ENCODE results near the gene ADRM1.

The ADRM1 gene

DNA sequence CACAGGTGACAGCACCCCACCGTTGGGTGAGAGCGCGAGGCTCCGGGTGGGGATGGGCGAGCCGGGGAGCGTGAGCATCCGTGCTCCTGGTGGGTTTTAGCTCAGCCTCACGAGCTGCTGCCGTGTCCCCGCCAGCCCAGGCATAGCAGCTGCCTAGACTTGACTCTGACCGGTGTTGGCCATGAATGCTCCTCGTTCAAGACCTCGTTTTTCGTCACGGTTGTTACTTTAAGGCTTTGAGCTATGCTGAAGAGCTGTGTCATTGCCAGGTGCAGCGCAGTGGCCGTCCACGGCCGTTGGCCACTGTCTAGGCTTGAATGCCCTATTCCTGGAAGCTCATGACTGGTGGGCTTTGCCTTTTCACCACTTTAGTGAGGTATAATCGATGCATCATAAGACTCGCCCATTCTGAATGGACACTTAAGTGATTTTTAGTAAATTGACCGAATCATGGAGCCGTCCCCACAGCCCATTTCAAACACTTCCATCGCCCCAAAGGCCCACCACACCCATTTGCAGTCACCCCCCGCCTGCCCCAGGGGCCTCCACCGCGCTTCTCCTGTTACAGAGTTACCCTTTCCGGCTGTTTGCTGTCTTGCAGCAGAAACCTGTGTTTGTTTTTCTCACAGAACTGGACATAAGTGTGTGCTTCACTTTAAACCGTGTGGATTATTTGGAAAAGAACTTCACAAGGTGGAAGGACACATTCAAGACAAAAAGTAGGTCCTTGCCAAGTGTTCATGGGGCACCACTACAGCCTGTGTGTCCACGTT lies 21.4 kb upstream of the ADRM1 start:
- DNase-seq (ENCODE audit: low spot score): no peak

DNA sequence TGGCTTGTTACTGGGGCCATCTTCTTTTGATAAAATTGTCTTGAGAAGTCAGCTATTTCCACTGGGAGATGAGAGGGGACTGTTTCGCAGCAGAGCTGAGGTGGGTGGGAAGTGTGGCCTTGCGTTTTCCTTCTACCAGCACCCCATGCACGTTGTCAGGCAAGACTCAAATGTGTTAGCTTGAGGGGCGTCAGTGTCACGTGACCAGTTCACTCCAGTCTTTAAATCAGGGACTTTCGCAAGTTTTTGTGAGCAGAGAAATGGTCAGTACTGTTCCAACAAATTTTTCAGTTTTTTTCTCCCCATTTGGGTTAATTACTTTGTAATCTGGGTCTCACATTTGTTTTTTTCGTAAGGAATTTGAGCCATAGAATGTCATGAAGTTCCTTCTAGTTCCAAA lies 20.7 kb upstream of the ADRM1 start:
- no peak for DNase-seq (ENCODE audit: low spot score)

DNA sequence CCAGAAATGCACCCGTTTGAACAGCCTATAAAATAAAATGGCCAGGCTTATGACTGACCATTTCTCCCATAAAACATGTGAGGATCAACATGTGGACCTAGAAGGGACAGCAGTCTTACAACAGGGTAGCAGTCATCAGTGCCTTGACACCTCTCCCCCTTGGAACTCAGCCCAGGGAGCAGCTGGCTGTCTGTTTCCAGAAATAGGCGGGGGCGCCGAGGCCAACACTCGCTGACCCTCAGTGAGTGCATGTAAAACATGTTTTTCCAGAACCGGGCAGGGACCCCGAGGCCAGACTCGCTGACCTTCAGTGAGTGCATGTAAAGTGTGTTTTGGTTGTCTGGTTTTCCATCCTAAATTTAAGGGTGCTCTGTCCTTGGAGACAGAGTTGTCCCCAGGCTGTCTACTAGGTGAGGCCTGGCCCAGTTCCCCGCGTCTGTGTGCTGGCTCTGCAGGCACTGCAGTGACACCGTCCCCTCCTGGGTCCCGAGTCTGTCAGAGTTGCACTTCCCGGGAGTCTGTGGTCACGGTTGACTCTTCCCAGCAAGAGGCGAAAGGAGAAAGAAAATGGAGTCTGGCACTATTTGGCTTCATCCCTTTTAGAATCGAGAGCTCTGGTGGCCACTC lies 19.8 kb upstream of the ADRM1 start:
- DNase-seq (ENCODE audit: low spot score): no peak

DNA sequence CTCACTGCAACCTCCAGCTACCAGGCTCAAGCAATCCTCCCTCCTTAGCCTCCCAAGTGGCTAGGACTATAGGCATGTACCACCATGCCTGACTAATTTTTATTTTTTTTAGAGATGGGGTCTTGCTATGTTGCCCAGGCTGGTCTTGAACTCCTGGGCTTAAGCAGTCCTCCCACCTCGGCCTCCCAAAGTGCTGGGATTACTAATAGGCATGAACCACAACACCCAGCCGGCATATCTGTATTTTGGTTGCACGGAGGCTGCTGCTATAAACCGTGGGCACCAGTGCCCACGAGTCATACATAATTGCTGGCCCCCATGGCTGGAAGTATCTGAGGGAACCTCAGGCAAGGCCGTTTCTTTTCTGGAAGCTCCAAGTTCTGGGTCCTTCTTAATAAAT lies 18.3 kb upstream of the ADRM1 start:
- DNase-seq (ENCODE audit: low spot score): no peak

DNA sequence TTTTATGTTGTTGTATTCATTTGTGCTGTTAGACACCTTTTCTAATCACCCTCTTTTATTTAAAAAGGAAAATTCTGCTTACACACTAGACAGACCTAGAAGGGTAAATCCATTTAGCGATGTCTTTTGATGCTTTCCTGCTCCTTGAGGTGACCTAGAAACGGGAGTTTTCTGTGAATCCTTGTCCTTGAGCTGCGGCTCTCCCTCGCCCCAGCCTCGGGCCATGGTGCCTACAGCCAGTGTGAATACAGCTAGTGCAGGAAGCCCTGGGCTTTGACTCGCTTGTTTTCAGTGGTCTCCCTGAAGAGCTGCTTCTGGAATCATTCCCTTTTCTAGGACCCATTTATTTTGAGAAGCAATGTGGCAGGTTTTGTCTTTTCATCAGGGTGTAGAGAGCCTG lies 17.6 kb upstream of the ADRM1 start:
- DNase-seq (ENCODE audit: low spot score): no peak

DNA sequence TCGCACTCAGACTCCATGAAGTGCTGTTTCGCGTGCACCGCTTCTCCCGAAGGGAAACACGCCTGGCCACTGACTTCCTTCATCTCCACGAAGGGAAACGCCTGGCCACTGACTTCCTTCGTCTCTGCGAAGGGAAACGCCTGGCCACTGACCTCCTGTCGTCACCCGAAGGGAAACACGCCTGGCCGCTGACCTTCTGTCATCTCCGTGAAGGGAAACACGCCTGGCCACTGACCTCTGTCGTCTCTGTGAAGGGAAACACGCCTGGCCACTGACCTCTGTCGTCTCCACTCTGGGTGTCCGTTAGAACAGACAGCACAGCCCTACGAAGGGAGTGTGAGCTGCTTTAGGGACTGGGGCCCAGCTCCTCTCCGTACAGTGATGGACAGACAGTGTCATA lies 17.1 kb upstream of the ADRM1 start:
- DNase-seq (ENCODE audit: low spot score): no peak

DNA sequence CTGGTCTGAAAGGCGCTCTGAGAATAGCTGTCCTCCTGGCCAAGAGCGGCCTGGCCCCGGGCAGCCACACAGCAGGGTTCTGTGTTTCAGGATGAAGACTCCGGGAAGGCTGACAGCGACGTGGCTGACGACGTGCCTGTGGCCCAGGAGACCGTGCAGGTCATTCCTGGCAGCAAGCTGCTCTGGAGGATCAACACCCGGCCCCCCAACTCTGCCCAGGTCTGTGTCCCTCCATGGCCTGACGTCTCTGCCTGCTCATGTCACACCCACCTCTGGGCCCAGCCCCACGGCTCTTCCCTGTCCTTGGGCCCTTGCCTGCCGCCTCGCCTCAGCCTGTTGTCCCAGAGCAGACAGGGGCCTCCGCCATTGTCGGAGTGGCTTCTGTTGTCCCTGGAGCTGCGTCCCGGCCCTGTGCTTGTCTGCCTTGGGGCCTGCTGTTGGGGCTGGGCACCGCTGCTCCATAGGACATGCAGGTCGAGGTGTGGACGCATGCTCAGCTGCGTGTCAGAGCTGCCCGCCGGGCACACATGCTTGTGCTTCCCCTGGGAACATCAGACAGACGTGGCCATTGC lies 16.2 kb upstream of the ADRM1 start:
- no peak for DNase-seq (ENCODE audit: low spot score)

DNA sequence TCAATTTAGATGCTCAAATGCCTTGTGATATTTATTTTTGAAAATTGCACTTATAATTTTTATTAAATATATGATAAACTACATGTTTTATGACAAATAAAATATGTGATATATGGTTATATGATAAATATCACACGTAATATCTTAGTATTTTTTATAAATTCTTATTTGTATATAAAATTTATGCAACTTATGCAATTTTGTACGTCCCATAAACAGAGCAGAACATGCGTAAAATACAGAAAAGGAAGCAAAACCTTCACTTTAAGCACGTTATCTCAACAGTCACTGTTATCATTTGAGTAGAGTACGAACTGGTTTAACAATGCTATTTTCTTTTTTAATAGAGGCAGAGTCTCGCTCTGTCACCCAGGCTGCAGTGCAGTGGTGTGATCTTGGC lies 15.7 kb upstream of the ADRM1 start:
- DNase-seq (ENCODE audit: low spot score): no peak

DNA sequence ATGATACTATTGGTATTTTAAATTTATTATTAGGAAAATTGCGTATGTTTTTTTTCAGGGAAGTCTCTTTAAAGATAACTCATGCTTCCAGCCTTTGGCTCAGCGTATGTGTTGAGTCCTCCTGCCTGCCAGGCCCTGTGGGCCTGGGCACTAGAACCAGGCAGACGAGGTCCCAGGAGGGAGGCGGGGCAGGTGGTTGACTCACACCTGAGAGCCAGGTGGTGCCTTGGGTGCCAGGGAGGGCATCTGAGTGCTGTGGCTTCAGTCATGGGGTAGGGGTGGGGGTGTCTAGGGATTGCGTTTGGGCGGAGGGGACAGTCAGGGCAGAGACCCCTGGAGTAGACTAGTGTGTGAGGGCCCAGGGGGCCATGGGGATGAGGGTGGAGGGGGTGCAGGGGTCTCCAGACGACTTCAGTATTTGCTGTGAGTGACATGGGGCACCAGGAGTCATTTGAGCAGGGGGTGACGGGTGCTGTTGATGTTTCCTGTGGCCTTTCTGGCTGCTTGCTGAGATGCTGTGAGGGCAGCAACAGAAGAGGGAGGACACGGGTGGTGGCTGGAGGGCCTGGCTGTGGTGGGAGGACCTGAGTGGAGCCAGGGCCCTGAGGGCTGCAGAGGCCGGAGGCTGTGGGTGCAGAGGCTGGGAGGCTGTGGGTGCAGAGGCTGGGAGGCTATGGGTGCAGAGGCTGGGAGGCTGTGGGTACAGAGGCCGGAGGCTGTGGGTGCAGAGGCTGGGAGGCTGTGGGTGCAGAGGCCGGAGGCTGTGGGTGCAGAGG lies 14.8 kb upstream of the ADRM1 start:
- DNase-seq (ENCODE audit: low spot score): no peak

DNA sequence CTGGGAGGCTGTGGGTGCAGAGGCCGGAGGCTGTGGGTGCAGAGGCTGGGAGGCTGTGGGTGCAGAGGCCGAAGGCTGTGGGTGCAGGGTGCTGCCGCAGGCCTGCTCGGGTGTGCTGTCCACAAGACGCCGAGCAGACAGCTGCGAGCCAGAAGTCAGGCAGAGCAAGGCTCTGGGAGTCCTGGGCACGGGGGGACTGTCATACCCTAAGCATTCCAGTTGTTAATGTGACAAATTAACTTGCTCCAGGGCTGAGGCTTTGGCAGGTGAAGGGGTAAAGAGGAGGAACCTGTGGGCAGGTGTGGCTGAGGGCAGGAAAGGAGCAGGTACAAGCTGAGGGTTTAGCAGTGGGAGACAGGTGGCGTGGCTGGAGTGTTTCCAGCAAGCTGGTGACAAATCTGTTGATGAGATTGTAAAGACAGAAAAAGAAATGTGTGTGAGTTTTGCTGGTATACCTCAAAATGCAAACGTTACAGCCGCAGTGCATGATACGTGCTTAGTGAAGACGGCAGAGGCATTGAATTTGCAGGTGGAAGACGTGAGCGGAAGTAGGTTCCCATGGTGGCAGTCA lies 14.2 kb upstream of the ADRM1 start:
- no peak for DNase-seq (ENCODE audit: low spot score)

DNA sequence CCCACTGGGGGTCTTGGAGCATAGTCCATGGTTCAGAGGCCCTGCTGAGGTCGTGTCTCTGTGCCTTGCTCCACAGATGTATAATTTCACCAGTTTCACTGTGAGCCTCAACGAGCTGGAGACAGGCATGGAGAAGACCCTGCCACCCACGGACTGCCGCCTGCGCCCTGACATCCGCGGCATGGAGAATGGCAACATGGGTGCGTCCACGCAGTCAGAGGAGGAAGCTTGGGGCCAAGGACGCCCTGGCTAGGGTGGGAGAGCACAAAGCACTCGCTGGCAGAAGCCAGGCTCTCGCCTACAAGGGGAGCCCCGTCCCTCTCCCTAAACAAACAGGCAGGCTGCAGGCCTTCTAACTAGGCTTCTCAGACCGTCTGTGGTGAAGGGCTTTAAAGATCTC lies 13.7 kb upstream of the ADRM1 start:
- DNase-seq (ENCODE audit: low spot score): no peak

DNA sequence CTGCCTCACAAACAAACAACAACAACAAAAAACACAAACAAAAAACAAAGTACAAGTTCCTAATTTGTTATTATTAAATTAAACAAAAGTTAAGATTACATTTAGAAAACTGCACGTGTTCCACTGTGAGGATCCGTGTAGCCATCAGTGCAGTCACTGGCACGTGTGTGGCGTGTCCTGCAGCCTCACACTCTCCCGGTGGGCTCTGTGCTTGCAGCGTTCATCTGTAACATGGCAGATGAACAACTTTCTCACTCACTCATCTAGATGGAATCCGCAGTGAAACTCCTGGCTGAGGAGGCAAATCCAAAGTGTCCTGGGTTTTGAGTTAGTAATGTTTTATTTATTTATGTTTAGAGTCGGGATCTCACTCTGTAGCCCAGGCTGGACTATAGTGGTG lies 12.9 kb upstream of the ADRM1 start:
- DNase-seq (ENCODE audit: low spot score): no peak

DNA sequence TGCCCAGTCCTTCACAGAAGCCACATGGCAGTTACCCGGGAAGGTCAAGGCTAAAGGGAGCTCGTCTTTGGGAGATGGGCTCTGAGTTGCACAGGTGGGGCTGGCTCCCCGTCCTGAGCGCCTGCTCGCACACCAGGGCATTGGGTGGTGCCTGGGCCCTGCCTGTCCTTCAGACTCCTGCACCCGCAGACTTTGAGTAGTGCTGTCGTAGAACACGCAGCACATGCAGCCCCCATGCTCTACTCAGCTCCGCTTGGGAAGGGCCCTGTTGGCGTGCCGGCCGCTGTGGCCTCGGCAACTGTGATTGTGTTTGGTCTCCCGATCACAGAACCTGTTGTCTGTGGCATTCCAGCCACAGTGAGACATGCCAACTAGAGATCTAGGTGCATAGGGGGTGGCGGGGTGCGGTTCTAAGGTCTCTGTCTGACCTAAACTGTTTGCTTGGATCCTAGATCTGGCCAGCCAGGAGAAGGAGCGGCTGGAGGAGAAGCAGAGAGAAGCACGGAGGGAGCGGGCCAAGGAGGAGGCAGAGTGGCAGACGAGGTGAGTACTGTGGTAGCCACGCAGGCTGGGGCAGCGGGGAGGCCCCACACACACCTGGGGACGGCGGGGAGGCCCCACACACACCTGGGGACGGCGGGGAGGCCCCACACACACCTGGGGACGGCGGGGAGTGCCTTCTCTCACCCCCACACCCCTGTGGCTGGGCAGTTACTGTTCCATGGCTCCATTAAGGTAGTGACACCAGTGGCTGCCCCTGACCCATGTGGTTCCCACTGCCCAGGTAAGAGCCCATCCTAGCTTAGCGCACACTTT lies 11.3 kb upstream of the ADRM1 start:
- no peak for DNase-seq (ENCODE audit: low spot score)

DNA sequence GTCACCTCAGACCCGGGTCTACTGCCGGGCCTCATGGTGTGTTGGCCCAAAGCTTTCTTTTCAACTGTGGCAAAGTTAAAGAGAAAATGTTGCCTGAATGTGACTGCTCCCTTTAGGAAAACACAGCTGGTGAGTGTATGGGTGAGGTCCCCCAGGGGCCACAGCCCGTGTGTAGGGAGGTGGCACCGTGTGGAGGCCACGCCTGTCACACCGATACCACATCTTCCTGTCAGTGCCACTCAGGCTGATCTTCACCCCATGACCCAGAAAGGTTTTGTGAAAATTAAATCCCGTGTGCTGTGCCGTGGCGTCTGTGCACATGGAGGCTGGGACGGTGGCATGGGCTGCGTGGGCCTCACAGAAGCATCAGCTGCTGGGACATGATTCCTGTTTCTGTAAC lies 10.7 kb upstream of the ADRM1 start:
- no peak for DNase-seq (ENCODE audit: low spot score)

DNA sequence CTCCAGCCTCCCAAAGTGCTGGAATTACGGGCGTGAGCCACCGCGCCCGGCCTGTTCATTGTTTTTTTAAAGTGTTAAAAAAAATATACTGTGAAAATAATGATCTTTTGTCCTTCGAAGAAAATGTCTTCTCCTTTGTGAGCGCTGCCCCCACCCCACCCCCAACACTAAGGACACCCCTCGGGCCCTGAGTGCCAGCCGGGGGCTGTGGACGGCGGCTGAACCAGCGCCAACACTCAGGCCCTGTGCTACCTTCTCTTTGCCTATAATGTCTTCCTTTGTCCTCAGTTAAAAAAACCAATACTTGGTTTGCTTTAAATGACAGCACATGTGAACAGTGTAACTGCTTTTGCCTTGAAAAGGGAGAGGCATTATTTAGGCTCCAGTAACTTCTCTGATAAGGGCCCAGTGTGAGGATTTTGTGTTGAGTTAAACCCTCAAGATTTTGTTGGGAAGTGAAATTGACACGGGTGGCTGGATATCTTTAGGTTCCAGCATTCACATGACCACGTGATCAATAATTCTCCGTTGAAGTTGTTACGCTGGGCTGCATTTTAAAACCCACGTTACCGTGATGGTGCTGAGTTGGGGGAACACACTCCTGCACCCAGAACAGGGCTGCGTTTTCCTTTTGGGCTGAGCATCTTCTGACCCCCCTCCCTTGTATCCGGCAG lies 9.5 kb upstream of the ADRM1 start:
- DNase-seq (ENCODE audit: low spot score): no peak

DNA sequence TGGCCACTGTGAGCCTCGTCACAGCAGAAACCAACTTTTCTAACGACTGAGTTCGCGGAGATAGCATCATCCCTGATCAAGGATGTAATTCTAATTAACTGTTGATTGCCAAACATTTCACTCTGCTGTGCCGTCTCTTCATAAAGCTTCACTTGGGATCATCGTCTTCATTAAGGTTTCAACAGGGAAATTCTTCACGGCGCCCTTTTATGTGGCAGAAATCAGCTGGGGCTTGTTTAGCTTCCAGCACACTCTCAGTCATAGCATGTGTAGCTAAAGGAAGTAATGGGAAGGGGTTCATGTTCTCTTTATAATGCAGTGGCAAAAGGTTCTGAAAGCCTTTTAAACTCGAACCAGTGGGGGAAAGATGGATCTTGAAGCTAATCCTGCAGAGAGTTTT lies 8.9 kb upstream of the ADRM1 start:
- DNase-seq (ENCODE audit: low spot score): no peak

DNA sequence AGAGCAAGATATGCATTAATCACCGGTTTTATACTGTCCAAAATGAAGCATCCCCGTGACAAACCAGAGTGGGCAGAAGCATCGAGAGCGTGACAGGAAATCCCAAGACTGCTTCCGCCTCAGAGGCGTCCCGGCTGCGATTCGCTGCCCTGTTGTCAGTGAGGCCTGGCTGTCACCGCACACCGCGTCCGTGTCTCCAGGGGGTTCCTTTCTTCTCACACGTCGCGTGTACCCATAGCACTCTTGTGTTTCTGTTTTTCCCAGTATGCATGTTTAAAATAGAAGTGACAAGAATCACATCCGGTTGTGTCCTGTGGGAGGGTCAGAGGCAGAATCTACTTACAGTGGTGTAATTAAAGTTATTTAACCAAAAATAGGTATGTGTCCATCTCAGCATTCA lies 8.3 kb upstream of the ADRM1 start:
- DNase-seq (ENCODE audit: low spot score): no peak

DNA sequence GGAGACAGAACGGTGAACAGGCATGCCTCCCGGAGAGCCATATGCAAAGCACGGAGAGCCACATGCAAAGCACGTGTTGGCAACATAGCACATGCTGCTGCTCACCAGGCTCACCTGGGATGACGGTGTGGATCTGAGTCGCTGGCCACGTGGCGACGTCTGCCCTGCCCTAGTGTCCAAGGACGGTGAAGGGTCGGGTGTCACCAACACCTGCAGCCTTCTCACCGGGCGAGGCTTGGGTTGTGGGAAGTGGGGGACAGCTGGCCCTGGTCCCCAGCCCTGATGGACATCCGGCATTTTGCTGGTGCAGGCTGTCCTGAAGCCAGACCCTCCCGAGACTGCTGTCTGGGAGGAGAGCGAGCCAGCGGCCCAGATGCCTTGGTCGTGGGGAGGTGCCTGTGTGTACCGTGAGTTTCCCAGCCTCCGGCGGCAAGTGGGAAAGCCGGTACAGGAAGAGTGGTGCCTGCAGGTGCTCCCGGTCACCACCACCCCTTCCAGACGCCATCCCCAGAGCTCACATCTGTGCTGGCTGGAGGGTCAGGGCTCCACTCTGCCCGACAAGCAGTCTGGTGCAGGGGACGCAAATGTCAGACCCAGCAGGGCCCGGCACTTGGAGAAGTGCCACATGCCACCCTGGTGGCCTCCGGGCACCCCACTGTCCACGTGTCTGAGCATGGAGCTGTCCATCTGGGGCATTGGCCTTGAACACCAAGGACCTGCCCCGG lies 5.9 kb upstream of the ADRM1 start:
- DNase-seq (ENCODE audit: low spot score): no peak

DNA sequence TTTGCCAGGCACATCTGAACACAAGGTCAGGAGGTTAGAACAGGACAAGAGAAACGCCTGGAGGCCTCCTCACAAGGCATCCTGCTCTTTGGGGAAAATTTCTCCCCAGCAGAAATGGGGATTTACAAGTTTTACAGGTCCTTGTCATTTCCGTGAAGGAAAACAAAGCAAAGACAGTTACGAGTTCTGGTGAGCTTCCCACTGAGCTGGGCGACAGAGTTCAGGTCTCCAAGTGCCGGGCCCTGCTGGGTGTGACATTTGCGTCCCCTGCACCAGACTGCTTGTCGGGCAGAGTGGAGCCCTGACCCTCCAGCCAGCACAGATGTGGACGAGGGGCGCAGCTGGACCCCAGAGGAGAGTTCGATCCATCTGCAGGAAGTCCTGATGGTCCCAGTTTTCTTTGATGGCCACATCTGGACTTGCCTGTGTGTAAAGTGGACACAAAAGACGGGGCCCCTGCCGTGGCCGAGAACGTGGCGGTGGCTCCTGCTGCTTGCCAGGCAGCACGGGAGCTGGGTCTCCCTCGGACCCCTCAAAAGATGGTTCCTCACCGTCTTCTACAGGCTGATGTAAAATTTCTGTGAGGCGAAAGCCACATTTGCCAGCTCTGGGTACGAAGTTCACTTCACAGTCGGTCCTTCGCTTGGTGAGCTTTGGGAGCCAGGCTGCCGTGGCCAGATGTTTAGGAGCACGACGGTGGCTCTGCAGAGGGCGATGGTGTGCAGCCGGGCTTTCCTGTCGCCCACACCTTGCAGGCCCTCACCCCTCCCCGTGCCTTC lies 5.2 kb upstream of the ADRM1 start:
- DNase-seq (ENCODE audit: low spot score): no peak
